ENCODE results near the gene CYP4A22.
A peak's percentile ranks its signal among the peaks of the same experiment; 100 is the strongest.
"Not testable (repeated sequence)": the region's sequence is repeated elsewhere in the genome, so short reads cannot be mapped to it uniquely, and the experiment has no call there.

Gene CYP4A22

GRCh38 chr1:47156457-47156856 lies 19.2 kb downstream of the CYP4A22 start:
- DNase-seq (ENCODE audit: low read depth) = not testable (repeated sequence)

- not testable (repeated sequence) for DNase-seq (ENCODE audit: low read depth)
Observed at GRCh38 chr1:47157957-47158356, 20.7 kb downstream of the CYP4A22 start.

GRCh38 chr1:47160716-47161115 lies 23.5 kb downstream of the CYP4A22 start:
- no peak for DNase-seq (ENCODE audit: low read depth)

GRCh38 chr1:47161298-47162040 lies 24.2 kb downstream of the CYP4A22 start:
- no peak for DNase-seq (ENCODE audit: low read depth)

GRCh38 chr1:47164552-47164951 lies 27.3 kb downstream of the CYP4A22 start:
- DNase-seq (ENCODE audit: low read depth) = no peak

GRCh38 chr1:47172782-47173181 lies 35.5 kb downstream of the CYP4A22 start:
- no peak for DNase-seq (ENCODE audit: low read depth)

- no peak for DNase-seq (ENCODE audit: low read depth)
Observed at GRCh38 chr1:47174656-47175020, 37.4 kb downstream of the CYP4A22 start.

GRCh38 chr1:47175227-47175934 lies 38.1 kb downstream of the CYP4A22 start:
- DNase-seq (ENCODE audit: low read depth) = no peak

- DNase-seq (ENCODE audit: low read depth) = no peak
Observed at GRCh38 chr1:47178020-47178419, 40.8 kb downstream of the CYP4A22 start.

- DNase-seq (ENCODE audit: low read depth) = no peak
Observed at GRCh38 chr1:47178654-47179016, 41.4 kb downstream of the CYP4A22 start.

GRCh38 chr1:47179017-47179987 lies 42.1 kb downstream of the CYP4A22 start:
- peak; percentile 84 for DNase-seq (ENCODE audit: low read depth)

- no peak for DNase-seq (ENCODE audit: low read depth)
Observed at GRCh38 chr1:47179988-47180563, 42.8 kb downstream of the CYP4A22 start.

- no peak for DNase-seq (ENCODE audit: low read depth)
Observed at GRCh38 chr1:47180603-47181094, 43.4 kb downstream of the CYP4A22 start.

GRCh38 chr1:47181095-47181954 lies 44.1 kb downstream of the CYP4A22 start:
- no peak for DNase-seq (ENCODE audit: low read depth)

GRCh38 chr1:47181955-47182675 lies 44.9 kb downstream of the CYP4A22 start:
- DNase-seq (ENCODE audit: low read depth) = no peak

GRCh38 chr1:47182676-47183235 lies 45.5 kb downstream of the CYP4A22 start:
- no peak for DNase-seq (ENCODE audit: low read depth)

GRCh38 chr1:47183308-47184089 lies 46.3 kb downstream of the CYP4A22 start:
- DNase-seq (ENCODE audit: low read depth) = no peak

- no peak for DNase-seq (ENCODE audit: low read depth)
Observed at GRCh38 chr1:47184090-47184821, 47.0 kb downstream of the CYP4A22 start.

Measured in HS-5 (cell line).